ENCODE results near the gene KCNB1.

Gene KCNB1

DNA sequence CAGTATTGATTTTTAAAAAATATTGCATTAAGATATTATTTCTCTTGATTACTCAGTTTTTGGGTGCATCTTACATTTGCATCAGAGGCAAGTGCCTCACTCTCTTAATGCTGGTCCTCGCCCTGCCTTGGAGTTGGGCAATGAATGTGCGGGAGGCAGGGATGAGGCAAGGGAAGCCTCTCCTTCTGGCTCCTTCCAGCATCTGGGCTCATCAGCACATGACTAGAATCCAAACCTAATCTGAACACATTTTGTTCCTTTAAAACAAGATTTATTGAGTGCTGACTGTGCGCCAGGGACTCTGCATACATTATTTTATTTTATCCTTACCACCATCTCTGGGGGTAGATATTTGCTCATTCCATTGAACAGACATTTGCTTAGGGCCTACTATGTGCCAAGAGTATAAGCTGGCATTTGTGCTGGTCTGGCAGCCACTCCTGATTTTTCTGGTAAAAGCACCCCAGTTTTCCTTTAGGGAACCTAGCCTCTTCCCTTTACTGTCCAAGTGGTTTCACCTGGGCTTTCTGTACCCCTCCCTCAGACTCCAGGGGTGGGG, 132.7 kb downstream of the KCNB1 start:
- no peaks in the 10 kb centered on the region for H3K27me3 ChIP-seq
- no peaks in the 10 kb centered on the region for H3K36me3 ChIP-seq
- TF ChIP-seq, protein P1, sequence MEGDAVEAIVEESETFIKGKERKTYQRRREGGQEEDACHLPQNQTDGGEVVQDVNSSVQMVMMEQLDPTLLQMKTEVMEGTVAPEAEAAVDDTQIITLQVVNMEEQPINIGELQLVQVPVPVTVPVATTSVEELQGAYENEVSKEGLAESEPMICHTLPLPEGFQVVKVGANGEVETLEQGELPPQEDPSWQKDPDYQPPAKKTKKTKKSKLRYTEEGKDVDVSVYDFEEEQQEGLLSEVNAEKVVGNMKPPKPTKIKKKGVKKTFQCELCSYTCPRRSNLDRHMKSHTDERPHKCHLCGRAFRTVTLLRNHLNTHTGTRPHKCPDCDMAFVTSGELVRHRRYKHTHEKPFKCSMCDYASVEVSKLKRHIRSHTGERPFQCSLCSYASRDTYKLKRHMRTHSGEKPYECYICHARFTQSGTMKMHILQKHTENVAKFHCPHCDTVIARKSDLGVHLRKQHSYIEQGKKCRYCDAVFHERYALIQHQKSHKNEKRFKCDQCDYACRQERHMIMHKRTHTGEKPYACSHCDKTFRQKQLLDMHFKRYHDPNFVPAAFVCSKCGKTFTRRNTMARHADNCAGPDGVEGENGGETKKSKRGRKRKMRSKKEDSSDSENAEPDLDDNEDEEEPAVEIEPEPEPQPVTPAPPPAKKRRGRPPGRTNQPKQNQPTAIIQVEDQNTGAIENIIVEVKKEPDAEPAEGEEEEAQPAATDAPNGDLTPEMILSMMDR (IDR thresholded peaks at IDR 0.05) = no peak
- H3K4me1 ChIP-seq = peaks cover 0 to 15% (median 11%) of the 10 kb centered on the region in 4 donors
- H3K27ac ChIP-seq = peak overlapping the region in 1 of 2 donors; percentile 20
- DNase-seq = peak; percentile 82
- intact Hi-C loops (cut with DNase I; ENCODE audit: low total_unique reads) = loop anchor here (10.0 kb wide), 1 partner anchor 45 kb away; no protein-coding TSS in a partner anchor
- H3K9me3 ChIP-seq = no peaks in the 10 kb centered on the region
- no peak overlapping the region for H3K4me3 ChIP-seq

DNA sequence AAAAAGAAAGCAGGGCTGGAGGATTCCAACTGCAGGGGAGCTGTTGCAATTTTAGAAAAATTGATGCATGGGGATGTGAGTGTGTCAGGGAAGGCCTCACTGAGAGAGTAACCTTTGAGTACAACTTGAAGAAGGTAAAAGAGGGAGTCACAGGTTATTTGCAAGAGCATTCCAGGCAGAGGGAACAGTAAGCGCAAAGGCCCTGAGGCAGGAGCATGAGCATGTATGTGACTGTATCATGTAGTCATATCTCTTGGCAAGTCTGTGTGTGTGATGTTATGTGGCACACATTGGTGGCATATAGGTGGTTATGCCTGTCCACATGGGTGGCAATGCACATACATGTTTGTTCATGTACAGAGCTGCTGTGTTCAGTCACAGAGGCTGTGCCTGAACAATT, 133.4 kb downstream of the KCNB1 start:
- intact Hi-C loops (cut with DNase I; ENCODE audit: low total_unique reads) = loop anchor here (10.0 kb wide), 1 partner anchor 46 kb away; no protein-coding TSS in a partner anchor

DNA sequence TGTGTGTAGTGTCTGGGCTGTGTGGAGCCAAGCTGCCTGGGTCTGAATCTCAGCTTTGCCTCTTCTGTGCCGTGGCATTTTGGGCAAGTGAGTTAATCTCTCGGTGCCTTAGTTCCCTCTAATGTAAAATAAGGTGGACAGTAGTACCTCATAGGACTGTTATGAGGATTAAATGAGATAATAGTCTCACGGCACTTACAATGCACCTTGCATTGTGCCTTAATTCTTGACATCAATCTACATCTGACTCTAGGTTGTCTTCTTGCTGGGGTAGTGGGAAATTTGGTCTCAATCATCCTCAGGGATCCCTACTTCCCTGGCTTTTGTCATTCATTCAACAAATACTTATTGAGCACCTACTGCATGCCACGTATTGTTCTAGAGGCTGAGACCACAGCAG, 133.9 kb downstream of the KCNB1 start:
- H3K27me3 ChIP-seq = no peaks in the 10 kb centered on the region
- no peak overlapping the region for H3K27ac ChIP-seq
- TF ChIP-seq, protein P1 (IDR thresholded peaks at IDR 0.05) = no peak
- no peak for DNase-seq
- H3K36me3 ChIP-seq = no peaks in the 10 kb centered on the region
- H3K4me1 ChIP-seq = peaks cover 0 to 19% (median 14%) of the 10 kb centered on the region in 4 donors
- no peak overlapping the region for H3K4me3 ChIP-seq
- intact Hi-C loops (cut with DNase I; ENCODE audit: low total_unique reads) = loop anchor here (10.0 kb wide), 1 partner anchor 46 kb away; no protein-coding TSS in a partner anchor
- H3K9me3 ChIP-seq = no peaks in the 10 kb centered on the region

More for the DNA sequence above, 133.4 kb downstream of the KCNB1 start:
- TF ChIP-seq, protein P1 (IDR thresholded peaks at IDR 0.05) = no peak
- Histone ChIP-seq H3K27ac (no peak overlapping the region), H3K36me3 (no peaks in the 10 kb centered on the region), H3K4me1 (peaks cover 0 to 19% (median 14%) of the 10 kb centered on the region in 4 donors), H3K27me3 (no peaks in the 10 kb centered on the region), H3K9me3 (no peaks in the 10 kb centered on the region), H3K4me3 (no peak overlapping the region)
- no peak for DNase-seq

DNA sequence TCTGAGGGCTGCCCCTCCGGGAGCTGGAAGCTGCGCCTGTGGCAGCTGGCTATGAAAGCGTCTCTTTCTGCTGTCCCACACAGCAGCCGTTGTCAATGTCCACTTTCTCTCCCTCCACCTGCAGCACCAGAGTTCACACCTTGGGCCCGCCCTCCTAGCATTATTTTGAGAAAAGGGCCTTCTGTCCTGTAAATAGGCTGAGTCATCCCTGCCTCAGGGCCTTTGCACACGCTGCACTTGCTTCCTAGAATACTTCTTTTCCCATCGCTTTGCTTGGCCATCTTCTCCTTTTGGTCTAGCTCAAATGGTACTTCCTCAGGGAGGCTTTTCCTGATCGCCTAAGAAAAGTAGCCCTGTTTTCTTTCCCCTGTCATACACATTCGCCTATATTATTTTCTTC, 135.3 kb downstream of the KCNB1 start:
- intact Hi-C loops (cut with DNase I; ENCODE audit: low total_unique reads) = loop anchor here (10.0 kb wide), 1 partner anchor 48 kb away; no protein-coding TSS in a partner anchor
- Histone ChIP-seq H3K4me1 (peaks cover 0 to 19% (median 14%) of the 10 kb centered on the region in 4 donors), H3K9me3 (no peaks in the 10 kb centered on the region), H3K36me3 (no peaks in the 10 kb centered on the region), H3K27ac (no peak overlapping the region), H3K4me3 (no peak overlapping the region), H3K27me3 (no peaks in the 10 kb centered on the region)
- TF ChIP-seq, protein P1 (IDR thresholded peaks at IDR 0.05) = no peak
- no peak for DNase-seq

DNA sequence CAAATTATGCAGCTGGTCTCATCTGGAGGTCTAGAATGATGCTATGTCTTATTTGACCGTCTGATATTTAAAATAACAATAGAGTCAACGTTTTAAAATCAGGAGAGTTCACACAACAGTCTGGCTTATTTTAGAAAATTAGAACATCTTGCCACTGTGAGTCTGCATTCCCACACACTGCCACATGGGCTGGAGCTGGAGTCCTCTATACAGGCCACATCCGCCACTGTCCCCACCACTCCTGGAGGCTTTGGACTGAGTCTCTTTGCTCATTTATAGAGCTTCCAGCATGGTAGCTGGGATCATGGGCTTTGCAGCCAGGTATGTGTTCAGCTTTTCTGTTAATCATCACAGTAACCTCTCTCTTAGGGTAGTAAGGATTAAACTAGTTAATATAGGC, 135.8 kb downstream of the KCNB1 start:
- Histone ChIP-seq H3K27me3 (no peaks in the 10 kb centered on the region), H3K27ac (no peak overlapping the region), H3K4me1 (peaks cover 0 to 19% (median 14%) of the 10 kb centered on the region in 4 donors), H3K9me3 (no peaks in the 10 kb centered on the region), H3K36me3 (no peaks in the 10 kb centered on the region), H3K4me3 (no peak overlapping the region)
- TF ChIP-seq, protein P1 (IDR thresholded peaks at IDR 0.05) = no peak
- no peak for DNase-seq
- intact Hi-C loops (cut with DNase I; ENCODE audit: low total_unique reads) = loop anchor here (10.0 kb wide), 1 partner anchor 48 kb away; no protein-coding TSS in a partner anchor

All from tibial artery (tissue), 4 donors.